WERI-Rb-1 (cell line): ENCODE data around the gene C5orf52.

Source experiments
- DNase-seq: peaks from one replicate; pipeline ENCODE4 v3.0.0-alpha.2; 2020
- H3K27ac ChIP-seq: fragments of 250-450 bp; sonication (Bioruptor Pico); 2 replicates; pipeline ENCODE4 v1.5.1; 2020; ENCODE audit warnings: mild to moderate bottlenecking, moderate library complexity
- H3K27me3 ChIP-seq: fragments of 250-450 bp; sonication (Bioruptor Pico); 2 replicates; pipeline ENCODE4 v1.5.1; 2021; ENCODE audit warnings: mild to moderate bottlenecking, low read depth, moderate library complexity; ENCODE audit not compliant: insufficient read depth, severe bottlenecking
- H3K36me3 ChIP-seq: fragments of 250-450 bp; sonication (Bioruptor Pico); 2 replicates; pipeline ENCODE4 v1.5.1; 2020; ENCODE audit warnings: mild to moderate bottlenecking, moderate library complexity
- H3K4me3 ChIP-seq: 2 replicates; pipeline ENCODE4 v1.5.1; 2011; ENCODE audit warnings: low read depth, mild to moderate bottlenecking, control low read depth, low read length
- H3K9me3 ChIP-seq: fragments of 250-450 bp; sonication (Bioruptor Pico); 2 replicates; pipeline ENCODE4 v1.5.1; 2021; ENCODE audit warnings: mild to moderate bottlenecking, moderate library complexity; ENCODE audit not compliant: severe bottlenecking
- CTCF ChIP-seq: IDR thresholded peaks from 2 replicates; pipeline ENCODE4 v1.5.1; 2011; ENCODE audit warnings: low read depth, mild to moderate bottlenecking, control low read depth, inconsistent platforms, low read length

The C5orf52 gene

GRCh38 chr5:157703736-157704135 is 32.4 kb downstream of the C5orf52 start:
- Histone ChIP-seq H3K9me3 (peaks cover 7% of the 10 kb centered on the region), H3K27me3 (no peaks in the 10 kb centered on the region), H3K27ac (no peak overlapping the region), H3K4me3 (no peak overlapping the region), H3K36me3 (no peaks in the 10 kb centered on the region)
- no peak for TF ChIP-seq CTCF
- no peak for DNase-seq

GRCh38 chr5:157708866-157709265 is 37.5 kb downstream of the C5orf52 start:
- no peak for TF ChIP-seq CTCF
- DNase-seq, result no peak
- no peak overlapping the region for H3K27ac ChIP-seq

GRCh38 chr5:157709346-157709745 is 38.0 kb downstream of the C5orf52 start:
- no peak overlapping the region for H3K4me3 ChIP-seq
- DNase-seq, result no peak
- H3K36me3 ChIP-seq, result no peaks in the 10 kb centered on the region
- H3K27me3 ChIP-seq, result no peaks in the 10 kb centered on the region
- no peak for TF ChIP-seq CTCF
- no peaks in the 10 kb centered on the region for H3K9me3 ChIP-seq
- H3K27ac ChIP-seq, result no peak overlapping the region

More at GRCh38 chr5:157708866-157709265, 37.5 kb downstream of the C5orf52 start:
- Histone ChIP-seq H3K9me3 (no peaks in the 10 kb centered on the region), H3K4me3 (no peak overlapping the region), H3K27me3 (no peaks in the 10 kb centered on the region), H3K36me3 (no peaks in the 10 kb centered on the region)

GRCh38 chr5:157710431-157710830 is 39.1 kb downstream of the C5orf52 start:
- Histone ChIP-seq H3K36me3 (no peaks in the 10 kb centered on the region), H3K4me3 (no peak overlapping the region), H3K9me3 (no peaks in the 10 kb centered on the region), H3K27ac (no peak overlapping the region), H3K27me3 (no peaks in the 10 kb centered on the region)
- no peak for TF ChIP-seq CTCF
- DNase-seq, result no peak

- no peaks in the 10 kb centered on the region for H3K9me3 ChIP-seq
- no peak overlapping the region for H3K4me3 ChIP-seq
- no peaks in the 10 kb centered on the region for H3K27me3 ChIP-seq
- TF ChIP-seq CTCF, result no peak
- no peak for DNase-seq
- no peaks in the 10 kb centered on the region for H3K36me3 ChIP-seq
- no peak overlapping the region for H3K27ac ChIP-seq
Measured at GRCh38 chr5:157710882-157711281, 39.5 kb downstream of the C5orf52 start.

GRCh38 chr5:157713830-157714595 is 42.7 kb downstream of the C5orf52 start:
- DNase-seq, result no peak
- Histone ChIP-seq H3K27ac (no peak overlapping the region), H3K36me3 (no peaks in the 10 kb centered on the region), H3K9me3 (no peaks in the 10 kb centered on the region), H3K27me3 (no peaks in the 10 kb centered on the region), H3K4me3 (no peak overlapping the region)
- no peak for TF ChIP-seq CTCF
